Suprapubic skin (tissue), 3 donors: Measurements from ENCODE around the gene ARFIP2.

Source experiments
- POLR2A ChIP-seq, 2 donors: fragments of 450-650 bp; IDR thresholded peaks; one replicate each; pipeline ENCODE4 v1.6.1; 2017; ENCODE audit warnings: antibody characterized with exemption in 2 of 2, mild to moderate bottlenecking in 2 of 2, moderate library complexity in 2 of 2
- TF ChIP-seq, protein P1 (sequence below), 2 donors: fragments of 200-600 bp in 1 of 2; fragments of 450-650 bp in 1 of 2; sonication (generic) in 1 of 2; IDR thresholded peaks; one replicate each; pipeline ENCODE4 v1.5.1; 2016 to 2019; ENCODE audit warnings: antibody characterized with exemption in 2 of 2, mild to moderate bottlenecking in 1 of 2, moderate library complexity in 1 of 2

DNA sequence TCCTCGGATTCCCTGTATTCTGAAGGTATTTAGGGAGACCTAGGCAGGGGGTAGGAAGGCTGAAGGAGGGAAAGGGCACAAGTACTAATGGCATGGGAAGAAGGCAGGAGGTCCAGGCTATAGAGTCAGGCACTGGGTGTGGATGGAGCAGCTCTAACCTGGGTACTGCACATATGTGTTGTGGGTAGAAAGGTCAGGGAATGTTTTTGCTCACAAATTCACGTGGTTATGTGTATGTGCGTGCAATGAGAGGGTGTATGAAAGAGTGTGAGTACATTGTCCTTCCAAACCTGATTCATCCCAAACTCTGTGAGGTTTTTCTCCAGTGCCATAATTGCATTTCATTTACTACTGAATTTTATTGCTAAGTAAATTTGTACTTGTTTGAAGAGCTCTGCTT lies 39.1 kb upstream of the ARFIP2 start:
- TF ChIP-seq, protein P1, sequence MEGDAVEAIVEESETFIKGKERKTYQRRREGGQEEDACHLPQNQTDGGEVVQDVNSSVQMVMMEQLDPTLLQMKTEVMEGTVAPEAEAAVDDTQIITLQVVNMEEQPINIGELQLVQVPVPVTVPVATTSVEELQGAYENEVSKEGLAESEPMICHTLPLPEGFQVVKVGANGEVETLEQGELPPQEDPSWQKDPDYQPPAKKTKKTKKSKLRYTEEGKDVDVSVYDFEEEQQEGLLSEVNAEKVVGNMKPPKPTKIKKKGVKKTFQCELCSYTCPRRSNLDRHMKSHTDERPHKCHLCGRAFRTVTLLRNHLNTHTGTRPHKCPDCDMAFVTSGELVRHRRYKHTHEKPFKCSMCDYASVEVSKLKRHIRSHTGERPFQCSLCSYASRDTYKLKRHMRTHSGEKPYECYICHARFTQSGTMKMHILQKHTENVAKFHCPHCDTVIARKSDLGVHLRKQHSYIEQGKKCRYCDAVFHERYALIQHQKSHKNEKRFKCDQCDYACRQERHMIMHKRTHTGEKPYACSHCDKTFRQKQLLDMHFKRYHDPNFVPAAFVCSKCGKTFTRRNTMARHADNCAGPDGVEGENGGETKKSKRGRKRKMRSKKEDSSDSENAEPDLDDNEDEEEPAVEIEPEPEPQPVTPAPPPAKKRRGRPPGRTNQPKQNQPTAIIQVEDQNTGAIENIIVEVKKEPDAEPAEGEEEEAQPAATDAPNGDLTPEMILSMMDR (IDR thresholded peaks at IDR 0.05), result no peak
- TF ChIP-seq POLR2A (IDR thresholded peaks at IDR 0.05), result no peak
